Esophagus muscularis mucosa (tissue), 3 donors: ENCODE data around the gene PPARD.

Experiments used
- POLR2A ChIP-seq: fragments of 450-650 bp; IDR thresholded peaks from one replicate; pipeline ENCODE4 v1.6.1; 2017; ENCODE audit warnings: antibody characterized with exemption, moderate library complexity, mild to moderate bottlenecking, low read depth
- TF ChIP-seq, protein P1 (sequence below), 3 experiments: fragments of 200-600 bp in 2 of 3; fragments of 450-650 bp in 1 of 3; sonication (generic) in 2 of 3; IDR thresholded peaks; one replicate each; pipeline ENCODE4 v1.5.1; 2017 to 2019; ENCODE audit warnings: antibody characterized with exemption in 3 of 3, mild to moderate bottlenecking in 2 of 3, moderate library complexity in 1 of 3

DNA sequence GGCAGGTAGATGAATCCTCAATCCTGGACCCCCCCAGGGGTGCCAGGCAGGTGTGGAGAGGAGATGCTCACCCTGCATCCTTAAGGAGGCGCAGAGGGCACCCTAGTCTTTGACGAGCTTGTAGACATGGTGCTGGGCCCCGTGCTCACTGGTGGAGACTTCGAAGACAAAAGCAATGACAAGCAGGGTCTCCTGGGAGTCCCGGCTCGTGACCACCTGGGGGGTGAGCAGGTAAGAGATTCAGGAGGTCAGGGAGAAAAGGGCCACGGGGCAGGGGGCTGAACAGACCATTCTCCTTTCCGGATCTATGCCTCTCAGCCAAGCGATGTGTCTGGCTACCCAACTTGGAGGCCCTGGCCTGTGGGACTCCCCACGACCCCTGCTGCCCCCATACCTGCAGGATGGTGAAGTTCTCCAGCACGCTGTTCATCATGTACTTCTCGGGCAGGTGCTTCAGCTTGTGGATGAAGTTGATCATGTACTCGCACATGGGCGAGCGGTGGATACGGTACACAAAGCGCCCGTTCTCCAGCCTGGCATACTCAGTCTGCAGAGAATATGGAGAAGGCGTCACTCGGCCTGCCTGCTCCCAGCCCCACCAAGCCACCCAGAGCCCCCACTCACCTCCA is 132.7 kb downstream of the PPARD start:
- no peak for TF ChIP-seq POLR2A
- TF ChIP-seq, protein P1, sequence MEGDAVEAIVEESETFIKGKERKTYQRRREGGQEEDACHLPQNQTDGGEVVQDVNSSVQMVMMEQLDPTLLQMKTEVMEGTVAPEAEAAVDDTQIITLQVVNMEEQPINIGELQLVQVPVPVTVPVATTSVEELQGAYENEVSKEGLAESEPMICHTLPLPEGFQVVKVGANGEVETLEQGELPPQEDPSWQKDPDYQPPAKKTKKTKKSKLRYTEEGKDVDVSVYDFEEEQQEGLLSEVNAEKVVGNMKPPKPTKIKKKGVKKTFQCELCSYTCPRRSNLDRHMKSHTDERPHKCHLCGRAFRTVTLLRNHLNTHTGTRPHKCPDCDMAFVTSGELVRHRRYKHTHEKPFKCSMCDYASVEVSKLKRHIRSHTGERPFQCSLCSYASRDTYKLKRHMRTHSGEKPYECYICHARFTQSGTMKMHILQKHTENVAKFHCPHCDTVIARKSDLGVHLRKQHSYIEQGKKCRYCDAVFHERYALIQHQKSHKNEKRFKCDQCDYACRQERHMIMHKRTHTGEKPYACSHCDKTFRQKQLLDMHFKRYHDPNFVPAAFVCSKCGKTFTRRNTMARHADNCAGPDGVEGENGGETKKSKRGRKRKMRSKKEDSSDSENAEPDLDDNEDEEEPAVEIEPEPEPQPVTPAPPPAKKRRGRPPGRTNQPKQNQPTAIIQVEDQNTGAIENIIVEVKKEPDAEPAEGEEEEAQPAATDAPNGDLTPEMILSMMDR (IDR thresholded peaks at IDR 0.05): no peak
